AG04450 (cell line): ENCODE results near the gene SH3RF2. TPM values are rescaled to one million over a fixed set of nuclear protein-coding genes. Genes with fewer than 3 reads are reported as not detected.

Experiments
- CTCF ChIA-PET: fragments of 300-600, 350-600 bp; formaldehyde crosslinking; extraction: SDS; loops from one replicate; lab custom pipeline; 2022; ENCODE audit warnings: antibody characterized with exemption, inconsistent platforms; lab: Charles Lee
- POLR2A ChIA-PET: fragments of 350-600 bp; formaldehyde crosslinking; extraction: SDS; loops from one replicate; lab custom pipeline; 2021; ENCODE audit warnings: antibody characterized with exemption, inconsistent platforms; lab: Yijun Ruan, JAX
- DNase-seq: peaks from one replicate; pipeline ENCODE4 v3.0.0-alpha.2; 2011; ENCODE audit warnings: low read depth, low spot score
- H3K27ac ChIP-seq: one replicate; pipeline ENCODE4 v1.5.1; 2012; ENCODE audit warnings: low read depth, low read length, control low read depth
- H3K27me3 ChIP-seq: one replicate; pipeline ENCODE4 v1.6.0; 2012; ENCODE audit warnings: low read length; ENCODE audit not compliant: control insufficient read depth, insufficient read depth
- H3K4me3 ChIP-seq: 2 replicates; pipeline ENCODE4 v1.5.1; 2011; ENCODE audit warnings: mild to moderate bottlenecking, low read depth, low read length, control low read depth
- H3K9me3 ChIP-seq: 2 replicates; pipeline ENCODE4 v1.5.1; 2012; ENCODE audit warnings: low read length; ENCODE audit not compliant: control insufficient read depth, insufficient read depth
- CTCF ChIP-seq: IDR thresholded peaks from 2 replicates; pipeline ENCODE4 v1.5.1; 2011; ENCODE audit warnings: low read depth, low read length, control low read depth, inconsistent platforms
- polyA plus RNA-seq: library from polyadenylated mRNA; depleted of rRNA; stranded (reverse); fragments of >200 nt; gene quantifications from 2 replicates; pipeline ENCODE4 v1.2.3, GENCODE V29; 2011

Gene SH3RF2
- polyA plus RNA-seq, 1 experiment: 0.87 TPM

- H3K9me3 ChIP-seq: no peaks in the 10 kb centered on the region
- POLR2A ChIA-PET: no interaction called here
- H3K27ac ChIP-seq: no peak overlapping the region
- no peak for TF ChIP-seq CTCF
- DNase-seq: no peak
- no peak overlapping the region for H3K4me3 ChIP-seq
- H3K27me3 ChIP-seq: peaks cover 2% of the 10 kb centered on the region
- CTCF ChIA-PET: no interaction called here
Observed at GRCh38 chr5:145913701-145914100, 22.7 kb upstream of the SH3RF2 start.

DNA sequence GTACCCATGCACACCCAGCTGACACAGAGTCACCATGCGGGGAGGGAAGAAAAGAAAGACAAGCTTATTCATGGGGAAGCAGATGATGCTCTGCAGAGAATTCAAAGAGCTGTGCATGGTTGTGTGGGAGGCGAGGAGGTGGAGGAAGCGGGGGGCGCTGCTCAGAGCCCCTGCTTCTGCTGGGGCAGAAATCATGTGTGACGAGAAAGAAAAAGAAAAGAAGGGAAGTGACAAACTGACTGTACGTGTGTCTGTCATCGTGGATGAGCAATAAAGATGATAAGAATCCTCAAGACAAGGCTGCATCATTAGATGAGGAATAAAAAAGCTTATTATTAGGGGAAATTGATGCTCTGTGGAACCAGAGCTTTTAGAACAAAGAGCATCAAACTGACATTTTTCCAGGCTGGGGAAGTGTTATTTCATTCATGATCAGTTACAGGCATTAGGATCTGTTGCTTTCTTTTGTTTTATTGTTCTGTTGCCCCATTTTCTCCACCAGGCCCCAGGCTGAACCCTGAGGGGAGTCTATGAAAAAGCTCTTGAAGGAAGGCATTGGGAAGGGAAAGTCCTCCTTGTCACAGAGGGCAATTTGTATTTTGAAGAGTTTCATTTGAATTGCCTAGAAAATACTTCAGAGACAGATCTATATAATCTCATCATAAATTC lies 20.3 kb upstream of the SH3RF2 start:
- H3K27ac ChIP-seq: no peak overlapping the region
- POLR2A ChIA-PET: no interaction called here
- CTCF ChIA-PET: interaction anchor here (0.7 kb wide), 1 partner anchor 28 kb away, joined by 3 read pairs; no protein-coding TSS in a partner anchor
- no peak for DNase-seq
- no peaks in the 10 kb centered on the region for H3K9me3 ChIP-seq
- no peak for TF ChIP-seq CTCF
- H3K27me3 ChIP-seq: peaks cover 2% of the 10 kb centered on the region
- H3K4me3 ChIP-seq: no peak overlapping the region

GRCh38 chr5:145917288-145917687 lies 19.1 kb upstream of the SH3RF2 start:
- CTCF ChIA-PET: no interaction called here
- Histone ChIP-seq H3K27ac (no peak overlapping the region), H3K9me3 (no peaks in the 10 kb centered on the region), H3K27me3 (no peaks in the 10 kb centered on the region), H3K4me3 (no peak overlapping the region)
- TF ChIP-seq CTCF: no peak
- POLR2A ChIA-PET: no interaction called here
- DNase-seq: no peak

GRCh38 chr5:145918397-145918796 lies 18.0 kb upstream of the SH3RF2 start:
- ChIA-PET POLR2A (no interaction called here), CTCF (no interaction called here)
- no peak for DNase-seq

More at GRCh38 chr5:145918397-145918796, 18.0 kb upstream of the SH3RF2 start:
- no peak overlapping the region for H3K27ac ChIP-seq
- H3K9me3 ChIP-seq: no peaks in the 10 kb centered on the region
- no peak for TF ChIP-seq CTCF
- no peaks in the 10 kb centered on the region for H3K27me3 ChIP-seq
- no peak overlapping the region for H3K4me3 ChIP-seq
